Right lobe of liver (tissue), 6 donors: ENCODE data around the gene CNNM1. TPM values are rescaled to one million over a fixed set of nuclear protein-coding genes. Genes with fewer than 3 reads are reported as not detected.

Experiments used
- ATAC-seq, 4 donors: fragments of 200-7000 bp; cut with Tn5 transposase; one replicate each; pipeline ENCODE4 v1.9.1; 2020; ENCODE audit warnings: mild to moderate bottlenecking in 4 of 4, moderate library complexity in 4 of 4
- DNase-seq, 3 donors: peaks; one replicate each; pipeline ENCODE4 v3.0.0-alpha.2; 2020
- H3K27ac ChIP-seq, 3 donors: fragments of 200-600 bp; one replicate each; pipeline ENCODE4 v1.8.0; 2022
- H3K27me3 ChIP-seq, 2 donors: fragments of 200-600 bp; one replicate each; pipeline ENCODE4 v1.8.0; 2022
- H3K36me3 ChIP-seq, 4 donors: fragments of 200-600 bp; sonication (generic) in 1 of 4; one replicate each; pipeline versions ENCODE4 v1.5.1 to v1.8.0; 2017 to 2022; ENCODE audit warnings: control low read depth in 1 of 4
- H3K4me1 ChIP-seq, 4 donors: fragments of 200-600 bp; sonication (generic) in 1 of 4; one replicate each; pipeline versions ENCODE4 v1.5.1 to v1.8.0; 2017 to 2022; ENCODE audit warnings: control low read depth in 1 of 4
- H3K4me3 ChIP-seq, 3 donors: fragments of 200-600 bp; one replicate each; pipeline ENCODE4 v1.8.0; 2022
- H3K9me3 ChIP-seq, 4 donors: fragments of 200-600 bp; sonication (generic) in 1 of 4; one replicate each; pipeline versions ENCODE4 v1.5.1 to v1.8.0; 2017 to 2022; ENCODE audit warnings: control low read depth in 1 of 4
- POLR2A ChIP-seq: fragments of 450-650 bp; IDR thresholded peaks from one replicate; pipeline ENCODE4 v1.6.1; 2017; ENCODE audit warnings: antibody characterized with exemption, mild to moderate bottlenecking
- WGBS: methylation state at CpG from one replicate; pipeline ENCODE4 v1.1.6; 2018; ENCODE audit warnings: low coverage, low lambda C conversion rate; ENCODE audit not compliant: insufficient coverage; ENCODE audit errors: missing lambda C conversion rate; 5-methylcytosine and 5-hydroxymethylcytosine counted together
- intact Hi-C, 2 donors: fragments of 100-400 bp; cut with DNase I; formaldehyde crosslinking; loops; one replicate each; pipeline versions ENCODE4 v1.11.2 to v1.14.1; 2022
- total RNA-seq, 6 experiments: library from RNA; depleted of rRNA in 2 of 6; stranded (reverse); fragments of >200 nt in 2 of 6; fragmentation: NEBNext Ultra II Directional in 3 of 6; extraction: Animal tissue kit (Norgen Biotek cat#: 25700) in 3 of 6; gene quantifications; one replicate each; pipeline versions ENCODE4 v1.1.0 to v1.2.4, GENCODE V29; 2016 to 2023
- TF ChIP-seq, protein P1 (sequence below), 4 donors: fragments of 200-600 bp in 3 of 4; fragments of 450-650 bp in 1 of 4; IDR thresholded peaks; one replicate each; pipeline versions ENCODE4 v1.5.1 to v1.8.0; 2016 to 2022; ENCODE audit warnings: antibody characterized with exemption in 4 of 4, mild to moderate bottlenecking in 2 of 4
- donor health status: DM: no; HTN: yes; CAD: no.
- donor health status: DM: no; HTN: no; CAD: no.
- donor health status: DM: no; HTN: no; CAD: no.
- donor health status: DM: no; HTN: yes; CAD: no.
- donor health status: DM: no; HTN: yes; CAD: no.

Gene CNNM1
- total RNA-seq, 6 experiments from 2014 or later: 0.12 to 0.40 (median 0.20) TPM

DNA sequence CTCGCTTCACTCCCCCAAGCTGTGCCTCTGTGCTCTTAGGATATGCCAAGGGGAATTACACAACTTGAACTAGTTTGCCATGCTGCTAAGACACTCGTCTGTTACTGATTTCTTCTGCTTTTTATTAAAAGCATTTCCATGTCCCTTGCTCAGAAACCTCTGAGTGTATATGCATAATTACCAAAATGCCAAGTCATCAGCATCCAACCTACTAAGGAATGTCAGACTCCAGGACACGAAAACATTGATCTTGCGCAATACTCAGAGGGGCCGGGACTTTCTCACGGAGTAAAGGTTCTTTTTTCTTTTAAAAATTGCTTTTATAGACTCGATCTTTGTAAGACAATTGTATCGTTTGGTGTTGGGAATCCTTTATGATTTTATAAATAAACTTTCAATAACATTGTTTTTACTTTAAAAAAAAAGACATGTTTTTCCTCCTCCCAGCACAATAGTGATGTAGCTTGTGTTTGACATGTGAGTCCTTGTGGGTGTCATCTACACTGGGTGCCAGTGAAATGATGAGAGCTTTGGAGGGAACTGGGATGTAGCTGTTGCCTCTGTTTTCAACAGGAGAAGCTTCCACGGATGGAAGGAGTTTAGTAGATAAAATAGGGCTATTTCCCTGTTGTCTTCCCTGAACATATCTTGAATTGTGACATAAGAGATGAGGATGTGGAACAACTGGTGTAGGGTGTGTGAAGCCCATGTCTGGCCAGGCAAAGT lies 43.6 kb downstream of the CNNM1 start:
- no peak overlapping the region for H3K27ac ChIP-seq
- peaks cover 0 to 14% (median 0%) of the 10 kb centered on the region in 4 donors for H3K4me1 ChIP-seq
- no peak for DNase-seq
- intact Hi-C loops: no loop called here
- no peak overlapping the region for H3K4me3 ChIP-seq
- H3K36me3 ChIP-seq: no peaks in the 10 kb centered on the region
- no peaks in the 10 kb centered on the region for H3K27me3 ChIP-seq
- H3K9me3 ChIP-seq: no peaks in the 10 kb centered on the region
- WGBS: 43% methylated on average over 9 of the region's 9 CpGs
- TF ChIP-seq, protein P1, sequence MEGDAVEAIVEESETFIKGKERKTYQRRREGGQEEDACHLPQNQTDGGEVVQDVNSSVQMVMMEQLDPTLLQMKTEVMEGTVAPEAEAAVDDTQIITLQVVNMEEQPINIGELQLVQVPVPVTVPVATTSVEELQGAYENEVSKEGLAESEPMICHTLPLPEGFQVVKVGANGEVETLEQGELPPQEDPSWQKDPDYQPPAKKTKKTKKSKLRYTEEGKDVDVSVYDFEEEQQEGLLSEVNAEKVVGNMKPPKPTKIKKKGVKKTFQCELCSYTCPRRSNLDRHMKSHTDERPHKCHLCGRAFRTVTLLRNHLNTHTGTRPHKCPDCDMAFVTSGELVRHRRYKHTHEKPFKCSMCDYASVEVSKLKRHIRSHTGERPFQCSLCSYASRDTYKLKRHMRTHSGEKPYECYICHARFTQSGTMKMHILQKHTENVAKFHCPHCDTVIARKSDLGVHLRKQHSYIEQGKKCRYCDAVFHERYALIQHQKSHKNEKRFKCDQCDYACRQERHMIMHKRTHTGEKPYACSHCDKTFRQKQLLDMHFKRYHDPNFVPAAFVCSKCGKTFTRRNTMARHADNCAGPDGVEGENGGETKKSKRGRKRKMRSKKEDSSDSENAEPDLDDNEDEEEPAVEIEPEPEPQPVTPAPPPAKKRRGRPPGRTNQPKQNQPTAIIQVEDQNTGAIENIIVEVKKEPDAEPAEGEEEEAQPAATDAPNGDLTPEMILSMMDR (IDR thresholded peaks at IDR 0.05): no peak
- TF ChIP-seq POLR2A: no peak
- ATAC-seq: peak in 2 of 4 donors; percentile 15 to 30

DNA sequence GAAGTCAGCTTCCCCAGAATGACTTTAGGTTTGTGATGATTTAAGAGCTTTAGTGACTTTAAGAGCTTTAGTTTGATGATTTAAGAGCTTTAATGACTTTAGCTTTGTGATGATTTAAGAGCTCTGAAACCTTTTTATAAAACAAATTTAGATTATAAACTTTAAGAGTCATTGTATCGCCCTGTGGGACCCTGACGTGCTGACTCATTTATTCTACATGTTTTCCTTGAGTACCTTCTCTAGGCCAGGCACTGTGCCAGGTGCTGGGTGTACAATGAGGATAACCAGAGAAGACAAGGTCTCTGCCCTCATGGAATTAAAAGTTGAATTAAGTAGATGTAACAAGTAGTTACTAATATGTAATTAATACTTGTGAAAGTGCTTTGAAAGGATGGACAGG lies 45.4 kb downstream of the CNNM1 start:
- WGBS: 48% methylated on average over 2 of the region's 2 CpGs
- Histone ChIP-seq H3K9me3 (no peaks in the 10 kb centered on the region), H3K4me3 (no peak overlapping the region), H3K27me3 (no peaks in the 10 kb centered on the region), H3K4me1 (peaks cover 0 to 14% (median 0%) of the 10 kb centered on the region in 4 donors), H3K27ac (no peak overlapping the region), H3K36me3 (no peaks in the 10 kb centered on the region)
- DNase-seq (no peak), ATAC-seq (no peak)
- intact Hi-C loops: no loop called here
- TF ChIP-seq POLR2A: no peak
- TF ChIP-seq, protein P1 (IDR thresholded peaks at IDR 0.05): no peak

DNA sequence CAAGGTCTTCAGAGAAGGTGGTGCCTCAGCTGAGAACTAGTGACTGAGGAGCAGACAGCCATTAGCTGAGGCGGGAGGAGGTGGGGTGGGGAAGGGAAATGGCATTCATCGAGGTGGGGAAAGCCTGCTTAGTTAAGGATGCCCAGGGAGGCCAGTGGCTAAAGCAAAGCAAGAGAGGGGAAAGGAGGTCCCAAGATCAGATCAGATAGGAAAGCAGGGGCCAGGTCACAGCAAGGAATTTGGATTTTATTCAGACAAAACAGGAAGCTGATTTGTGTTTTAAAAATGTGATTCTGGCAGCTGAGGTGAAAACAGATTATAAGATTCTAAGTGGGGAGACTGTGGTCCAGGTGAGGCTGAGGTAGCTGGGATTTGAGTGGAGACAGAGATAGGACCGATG lies 45.8 kb downstream of the CNNM1 start:
- whole genome bisulfite sequencing: 70% methylated on average over 3 of the region's 3 CpGs
- no peak for TF ChIP-seq POLR2A
- ATAC-seq: no peak
- H3K4me1 ChIP-seq: peaks cover 0 to 14% (median 0%) of the 10 kb centered on the region in 4 donors
- no peaks in the 10 kb centered on the region for H3K27me3 ChIP-seq
- DNase-seq: no peak
- no peaks in the 10 kb centered on the region for H3K9me3 ChIP-seq
- no peak overlapping the region for H3K27ac ChIP-seq
- H3K36me3 ChIP-seq: no peaks in the 10 kb centered on the region
- intact Hi-C loops: no loop called here
- H3K4me3 ChIP-seq: no peak overlapping the region

DNA sequence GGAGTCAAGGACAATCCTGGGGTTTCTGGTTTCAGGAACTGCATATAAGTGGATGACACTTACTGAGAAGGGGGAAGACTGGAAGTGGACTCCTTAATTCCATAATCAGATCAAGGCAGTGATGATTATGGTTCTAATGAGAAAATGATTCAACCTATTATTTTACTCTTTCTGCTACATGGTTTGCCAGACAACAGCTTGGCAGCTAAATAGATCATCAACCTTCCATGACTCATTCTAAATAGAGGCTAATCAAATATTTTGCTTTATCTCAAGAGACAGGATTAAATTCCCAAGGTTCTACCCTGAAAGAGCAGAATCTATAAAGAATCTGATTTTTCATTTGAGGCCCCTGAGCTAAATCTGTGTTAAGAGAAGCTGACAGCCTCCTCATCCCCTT lies 46.3 kb downstream of the CNNM1 start:
- no peak for DNase-seq
- Histone ChIP-seq H3K4me1 (peaks cover 0 to 9% (median 0%) of the 10 kb centered on the region in 4 donors), H3K9me3 (no peaks in the 10 kb centered on the region), H3K4me3 (no peak overlapping the region), H3K27me3 (no peaks in the 10 kb centered on the region), H3K27ac (no peak overlapping the region), H3K36me3 (no peaks in the 10 kb centered on the region)
- no peak for TF ChIP-seq POLR2A
- TF ChIP-seq, protein P1 (IDR thresholded peaks at IDR 0.05): no peak
- intact Hi-C loops: no loop called here
- peak in 1 of 4 donors; percentile 52 for ATAC-seq

DNA sequence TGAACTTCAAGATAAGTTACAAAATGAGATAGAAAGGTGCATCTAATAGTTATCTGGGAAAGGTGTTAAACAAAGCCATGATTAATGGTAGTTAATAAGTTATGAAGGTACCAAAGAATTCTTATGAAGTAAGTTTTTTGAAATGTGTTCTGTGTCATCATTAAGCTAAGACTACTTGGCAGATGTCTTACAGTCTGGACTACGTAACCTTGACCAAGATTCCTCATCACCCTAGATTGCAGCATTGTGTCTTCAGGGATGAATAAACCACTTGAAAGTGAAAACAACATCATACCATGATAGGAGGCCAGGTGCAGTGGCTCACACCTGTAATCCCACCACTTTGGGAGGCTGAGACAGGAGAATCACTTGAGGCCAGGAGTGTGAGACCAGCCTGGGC lies 53.0 kb downstream of the CNNM1 start:
- TF ChIP-seq POLR2A: no peak
- TF ChIP-seq, protein P1 (IDR thresholded peaks at IDR 0.05): no peak
- Histone ChIP-seq H3K27me3 (no peaks in the 10 kb centered on the region), H3K27ac (no peak overlapping the region), H3K36me3 (no peaks in the 10 kb centered on the region), H3K4me1 (no peaks in the 10 kb centered on the region), H3K9me3 (no peaks in the 10 kb centered on the region), H3K4me3 (no peak overlapping the region)
- DNase-seq (no peak), ATAC-seq (no peak)
- WGBS: 83% methylated on average over 1 of the region's 1 CpG
- intact Hi-C loops: no loop called here
